GM23338 (cell line): Measurements from ENCODE around the gene TMA7B.

Experiments used
- CREB1 ChIP-seq: fragments of 250-450 bp; sonication (Bioruptor Pico); IDR thresholded peaks from 2 replicates; pipeline ENCODE4 v1.5.0; 2020; ENCODE audit warnings: low read depth, mild to moderate bottlenecking, moderate library complexity
- EZH2 ChIP-seq: fragments of 200-600 bp; sonication (generic); IDR thresholded peaks from one replicate; pipeline ENCODE4 v1.8.0; 2017; ENCODE audit warnings: antibody characterized with exemption, mild to moderate bottlenecking, low read depth; ENCODE audit not compliant: unreplicated experiment
- EZH2phosphoT487 ChIP-seq: fragments of 200-600 bp; sonication (generic); IDR thresholded peaks from one replicate; pipeline ENCODE4 v1.8.1; 2018; ENCODE audit warnings: antibody characterized with exemption; ENCODE audit not compliant: unreplicated experiment
- JUNB ChIP-seq: IDR thresholded peaks from one replicate; pipeline ENCODE4 v1.6.1; 2016; ENCODE audit warnings: antibody characterized with exemption; ENCODE audit not compliant: unreplicated experiment
- POLR2AphosphoS5 ChIP-seq: IDR thresholded peaks from 2 replicates; pipeline ENCODE4 v1.6.1; 2016; ENCODE audit warnings: antibody characterized with exemption, low read depth
- TF ChIP-seq, protein P1 (sequence below), 2 experiments: fragments of 200-600 bp in 1 of 2; sonication (generic) in 1 of 2; conservative IDR thresholded peaks; 2 replicates each; pipeline versions ENCODE4 v1.5.1 to v1.6.1; 2016 to 2017; ENCODE audit warnings: antibody characterized with exemption in 2 of 2, low read depth in 2 of 2, mild to moderate bottlenecking in 2 of 2, moderate library complexity in 1 of 2
- TF ChIP-seq, protein P2 (sequence below): IDR thresholded peaks from one replicate; pipeline ENCODE4 v1.6.1; 2018; ENCODE audit warnings: antibody characterized with exemption; ENCODE audit not compliant: unreplicated experiment

DNA sequence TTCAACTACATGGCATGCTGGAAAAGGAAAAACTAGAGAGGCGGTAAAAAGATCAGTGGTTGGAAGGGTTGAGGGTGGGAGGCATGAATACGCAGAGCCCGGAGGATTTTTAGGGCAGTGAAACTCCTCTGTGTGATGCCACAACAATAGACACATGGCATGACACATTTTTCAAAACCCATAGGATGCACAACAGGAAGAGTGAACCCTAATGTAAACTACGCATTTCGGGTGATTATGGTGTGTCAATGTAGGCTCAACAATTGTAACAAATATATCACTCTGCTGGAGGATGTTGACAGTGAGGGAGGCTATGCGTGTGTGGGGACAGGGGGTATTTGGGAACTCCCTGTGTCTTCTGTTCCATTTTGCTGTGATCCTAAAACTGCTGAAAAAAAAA lies 18.9 kb downstream of the TMA7B start:
- TF ChIP-seq, protein P1, sequence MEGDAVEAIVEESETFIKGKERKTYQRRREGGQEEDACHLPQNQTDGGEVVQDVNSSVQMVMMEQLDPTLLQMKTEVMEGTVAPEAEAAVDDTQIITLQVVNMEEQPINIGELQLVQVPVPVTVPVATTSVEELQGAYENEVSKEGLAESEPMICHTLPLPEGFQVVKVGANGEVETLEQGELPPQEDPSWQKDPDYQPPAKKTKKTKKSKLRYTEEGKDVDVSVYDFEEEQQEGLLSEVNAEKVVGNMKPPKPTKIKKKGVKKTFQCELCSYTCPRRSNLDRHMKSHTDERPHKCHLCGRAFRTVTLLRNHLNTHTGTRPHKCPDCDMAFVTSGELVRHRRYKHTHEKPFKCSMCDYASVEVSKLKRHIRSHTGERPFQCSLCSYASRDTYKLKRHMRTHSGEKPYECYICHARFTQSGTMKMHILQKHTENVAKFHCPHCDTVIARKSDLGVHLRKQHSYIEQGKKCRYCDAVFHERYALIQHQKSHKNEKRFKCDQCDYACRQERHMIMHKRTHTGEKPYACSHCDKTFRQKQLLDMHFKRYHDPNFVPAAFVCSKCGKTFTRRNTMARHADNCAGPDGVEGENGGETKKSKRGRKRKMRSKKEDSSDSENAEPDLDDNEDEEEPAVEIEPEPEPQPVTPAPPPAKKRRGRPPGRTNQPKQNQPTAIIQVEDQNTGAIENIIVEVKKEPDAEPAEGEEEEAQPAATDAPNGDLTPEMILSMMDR (conservative IDR thresholded peaks at IDR 0.05; ENCODE audit: low read depth in 2 of 2) = no peak
- no peak for TF ChIP-seq EZH2
- TF ChIP-seq, protein P2, sequence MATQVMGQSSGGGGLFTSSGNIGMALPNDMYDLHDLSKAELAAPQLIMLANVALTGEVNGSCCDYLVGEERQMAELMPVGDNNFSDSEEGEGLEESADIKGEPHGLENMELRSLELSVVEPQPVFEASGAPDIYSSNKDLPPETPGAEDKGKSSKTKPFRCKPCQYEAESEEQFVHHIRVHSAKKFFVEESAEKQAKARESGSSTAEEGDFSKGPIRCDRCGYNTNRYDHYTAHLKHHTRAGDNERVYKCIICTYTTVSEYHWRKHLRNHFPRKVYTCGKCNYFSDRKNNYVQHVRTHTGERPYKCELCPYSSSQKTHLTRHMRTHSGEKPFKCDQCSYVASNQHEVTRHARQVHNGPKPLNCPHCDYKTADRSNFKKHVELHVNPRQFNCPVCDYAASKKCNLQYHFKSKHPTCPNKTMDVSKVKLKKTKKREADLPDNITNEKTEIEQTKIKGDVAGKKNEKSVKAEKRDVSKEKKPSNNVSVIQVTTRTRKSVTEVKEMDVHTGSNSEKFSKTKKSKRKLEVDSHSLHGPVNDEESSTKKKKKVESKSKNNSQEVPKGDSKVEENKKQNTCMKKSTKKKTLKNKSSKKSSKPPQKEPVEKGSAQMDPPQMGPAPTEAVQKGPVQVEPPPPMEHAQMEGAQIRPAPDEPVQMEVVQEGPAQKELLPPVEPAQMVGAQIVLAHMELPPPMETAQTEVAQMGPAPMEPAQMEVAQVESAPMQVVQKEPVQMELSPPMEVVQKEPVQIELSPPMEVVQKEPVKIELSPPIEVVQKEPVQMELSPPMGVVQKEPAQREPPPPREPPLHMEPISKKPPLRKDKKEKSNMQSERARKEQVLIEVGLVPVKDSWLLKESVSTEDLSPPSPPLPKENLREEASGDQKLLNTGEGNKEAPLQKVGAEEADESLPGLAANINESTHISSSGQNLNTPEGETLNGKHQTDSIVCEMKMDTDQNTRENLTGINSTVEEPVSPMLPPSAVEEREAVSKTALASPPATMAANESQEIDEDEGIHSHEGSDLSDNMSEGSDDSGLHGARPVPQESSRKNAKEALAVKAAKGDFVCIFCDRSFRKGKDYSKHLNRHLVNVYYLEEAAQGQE = no peak
- TF ChIP-seq JUNB = no peak
- TF ChIP-seq EZH2phosphoT487 = no peak
- TF ChIP-seq POLR2AphosphoS5 = no peak
- no peak for TF ChIP-seq CREB1 (CRISPR knock-in tag)
